A549 treated with AZD9567 at 1 μM for 4 hours (cell line): Measurements from ENCODE around the gene MRPL14. TPM values are rescaled to one million over a fixed set of nuclear protein-coding genes. Genes with fewer than 3 reads are reported as not detected.

Source experiments
- total RNA-seq: library from RNA; stranded (reverse); fragments of 200-300 nt; extraction: Qiagen RNA extraction; gene quantifications from 5 replicates; pipeline ENCODE4 v1.2.3, GENCODE V29; 2022; ENCODE audit not compliant: insufficient read depth

MRPL14 gene
- 68.2 to 71.9 TPM (median 69.5 TPM) in 5 replicates for total RNA-seq

DNA sequence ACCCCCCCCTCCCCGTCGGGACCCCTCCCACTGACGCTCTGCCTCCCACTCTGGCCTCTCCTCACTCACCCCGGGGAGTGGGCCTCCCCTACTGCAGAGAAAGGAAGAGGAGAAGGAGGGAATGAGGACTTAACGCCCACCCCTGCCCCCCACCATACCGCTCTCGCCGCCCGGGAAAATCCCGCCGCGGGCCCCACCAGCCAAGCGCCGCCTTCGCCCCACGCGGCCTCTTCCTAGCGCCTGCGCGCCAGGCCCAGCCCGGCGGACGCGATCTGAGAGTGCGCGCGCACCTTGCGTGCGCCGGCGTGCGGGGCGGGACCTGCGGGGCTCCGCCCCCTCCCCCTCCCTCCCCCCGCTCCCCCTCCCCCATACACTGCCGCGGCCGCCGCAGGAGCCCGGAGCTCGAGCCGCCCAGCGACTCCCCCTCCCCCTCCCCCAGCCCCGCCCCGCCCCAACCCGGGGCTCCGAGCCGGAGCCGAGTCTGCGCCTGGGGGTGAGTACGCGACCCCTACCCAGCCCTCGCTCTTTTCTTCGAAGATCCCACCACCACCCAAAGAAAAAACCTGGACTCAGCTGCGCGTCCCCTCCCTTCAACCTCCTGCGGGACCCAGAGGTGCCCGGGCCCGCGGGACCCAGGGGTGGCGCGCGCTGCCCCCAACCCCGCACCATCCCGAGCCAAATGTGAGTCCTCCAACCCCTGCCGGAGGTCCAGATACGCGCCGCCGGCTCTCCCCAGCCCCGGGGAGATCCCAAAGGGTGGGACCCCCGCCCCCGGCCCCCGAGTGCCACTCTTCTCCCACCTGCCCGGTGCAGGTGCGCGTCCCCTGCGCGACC lies at the start of gene MRPL14, which contains the start of gene TMEM63B:
Gene MRPL14, minus strand, starts transcription at position 267 of the 834 bp plus-strand sequence. CDS start 10,841 bp downstream, outside the sequence.
Gene TMEM63B, plus strand, starts transcription at position 369 of the 834 bp plus-strand sequence. CDS start 7,031 bp downstream, outside the sequence.

GRCh38 chr6:44158770-44159228 lies 31.5 kb upstream of the MRPL14 start, which contains the start of gene CAPN11:
TSS of gene CAPN11 (plus strand) at chr6:44158820. CDS start at chr6:44158849, 29 bp downstream.

Other genes with a start within 250 kb of the MRPL14 start
- 15.0 to 20.2 TPM (median 15.3 TPM) in 5 replicates for gene TMEM63B, start 102 bp upstream of the MRPL14 start, total RNA-seq
- gene CAPN11, start 31.4 kb upstream of the MRPL14 start, total RNA-seq = not detected in 5 replicates
- not detected in 5 replicates for gene MYMX, start 89.5 kb upstream of the MRPL14 start, total RNA-seq
- 32.8 to 56.1 TPM (median 51.3 TPM) in 5 replicates for gene SLC29A1, start 96.1 kb upstream of the MRPL14 start, total RNA-seq
- 1,084 to 1,436 TPM (median 1,192 TPM) in 5 replicates for gene HSP90AB1, start 119.6 kb upstream of the MRPL14 start, total RNA-seq
- 51.3 to 67.9 TPM (median 62.9 TPM) in 5 replicates for gene SLC35B2, start 130.1 kb upstream of the MRPL14 start, total RNA-seq
- 5.1 to 9.4 TPM (median 8.4 TPM) in 5 replicates for gene NFKBIE, start 138.1 kb upstream of the MRPL14 start, total RNA-seq
- 0.02 to 0.06 TPM (median 0.04 TPM) in 4 of 5 replicates, not detected in the other for gene TMEM151B, start 143.0 kb upstream of the MRPL14 start, total RNA-seq
- gene AARS2, start 185.9 kb upstream of the MRPL14 start, total RNA-seq = 5.0 to 7.8 TPM (median 6.3 TPM) in 5 replicates
- not detected in 5 replicates for gene SPATS1, start 215.2 kb upstream of the MRPL14 start, total RNA-seq